ENCODE measurements around the gene NWD2. TPM values are rescaled to one million over a fixed set of nuclear protein-coding genes. Genes with fewer than 3 reads are reported as not detected.

NWD2 gene
- total RNA-seq, 1 donor from 2014 or later, result not detected

- H3K4me3 ChIP-seq (ENCODE audit: low read depth, low read length), result no peak overlapping the region
- no peak for DNase-seq (ENCODE audit: low read depth)
- TF ChIP-seq, protein P1, sequence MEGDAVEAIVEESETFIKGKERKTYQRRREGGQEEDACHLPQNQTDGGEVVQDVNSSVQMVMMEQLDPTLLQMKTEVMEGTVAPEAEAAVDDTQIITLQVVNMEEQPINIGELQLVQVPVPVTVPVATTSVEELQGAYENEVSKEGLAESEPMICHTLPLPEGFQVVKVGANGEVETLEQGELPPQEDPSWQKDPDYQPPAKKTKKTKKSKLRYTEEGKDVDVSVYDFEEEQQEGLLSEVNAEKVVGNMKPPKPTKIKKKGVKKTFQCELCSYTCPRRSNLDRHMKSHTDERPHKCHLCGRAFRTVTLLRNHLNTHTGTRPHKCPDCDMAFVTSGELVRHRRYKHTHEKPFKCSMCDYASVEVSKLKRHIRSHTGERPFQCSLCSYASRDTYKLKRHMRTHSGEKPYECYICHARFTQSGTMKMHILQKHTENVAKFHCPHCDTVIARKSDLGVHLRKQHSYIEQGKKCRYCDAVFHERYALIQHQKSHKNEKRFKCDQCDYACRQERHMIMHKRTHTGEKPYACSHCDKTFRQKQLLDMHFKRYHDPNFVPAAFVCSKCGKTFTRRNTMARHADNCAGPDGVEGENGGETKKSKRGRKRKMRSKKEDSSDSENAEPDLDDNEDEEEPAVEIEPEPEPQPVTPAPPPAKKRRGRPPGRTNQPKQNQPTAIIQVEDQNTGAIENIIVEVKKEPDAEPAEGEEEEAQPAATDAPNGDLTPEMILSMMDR (conservative IDR thresholded peaks at IDR 0.05; ENCODE audit: low read depth, low read length), result no peak
Measured at GRCh38 chr4:37475776-37476175, 231.2 kb downstream of the NWD2 start.

- H3K4me3 ChIP-seq (ENCODE audit: low read depth, low read length), result no peak overlapping the region
- TF ChIP-seq, protein P1 (conservative IDR thresholded peaks at IDR 0.05; ENCODE audit: low read depth, low read length), result no peak
- DNase-seq (ENCODE audit: low read depth), result no peak
Measured at GRCh38 chr4:37476256-37476655, 231.7 kb downstream of the NWD2 start.

DNA sequence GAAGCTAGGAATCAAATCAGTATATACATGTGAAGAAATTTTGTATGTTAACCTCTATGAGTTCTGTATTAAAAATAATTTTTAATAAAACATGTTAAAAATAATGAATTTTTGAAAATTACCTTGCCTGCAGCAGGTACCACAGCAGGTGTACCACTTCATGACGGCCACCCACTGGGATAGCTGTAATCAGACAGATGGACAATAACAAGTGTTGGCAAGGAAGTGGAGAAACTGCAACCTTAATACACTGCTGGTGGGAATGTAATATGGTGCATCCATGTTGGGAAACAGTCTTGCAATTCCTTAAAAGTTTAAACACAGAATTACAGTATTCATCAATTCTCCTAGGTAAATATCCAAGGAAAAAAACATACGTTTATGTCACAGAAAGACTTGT is 232.1 kb downstream of the NWD2 start:
- DNase-seq (ENCODE audit: low read depth), result no peak
- TF ChIP-seq, protein P1 (conservative IDR thresholded peaks at IDR 0.05; ENCODE audit: low read depth, low read length), result no peak
- H3K4me3 ChIP-seq (ENCODE audit: low read depth, low read length), result no peak overlapping the region

DNA sequence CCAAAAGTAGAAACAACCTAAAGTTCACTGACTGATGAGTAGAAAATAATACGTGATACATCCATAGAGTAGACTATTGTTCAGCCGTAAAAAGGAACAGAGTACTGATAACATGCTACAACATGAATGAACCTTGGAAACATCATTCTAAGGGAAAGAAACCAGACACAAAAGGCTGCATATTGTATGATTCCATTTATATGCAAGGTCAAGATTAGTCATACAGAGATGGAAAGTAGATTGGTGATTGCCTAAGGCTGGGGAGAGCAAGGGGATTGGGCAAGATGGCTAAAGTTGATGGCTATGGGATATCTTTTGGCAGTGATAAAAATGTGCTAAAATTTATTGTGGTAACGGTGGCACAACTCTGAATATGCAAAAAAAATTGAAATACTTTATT is 232.6 kb downstream of the NWD2 start:
- TF ChIP-seq, protein P1 (conservative IDR thresholded peaks at IDR 0.05; ENCODE audit: low read depth, low read length), result no peak
- no peak for DNase-seq (ENCODE audit: low read depth)
- H3K4me3 ChIP-seq (ENCODE audit: low read depth, low read length), result no peak overlapping the region

DNA sequence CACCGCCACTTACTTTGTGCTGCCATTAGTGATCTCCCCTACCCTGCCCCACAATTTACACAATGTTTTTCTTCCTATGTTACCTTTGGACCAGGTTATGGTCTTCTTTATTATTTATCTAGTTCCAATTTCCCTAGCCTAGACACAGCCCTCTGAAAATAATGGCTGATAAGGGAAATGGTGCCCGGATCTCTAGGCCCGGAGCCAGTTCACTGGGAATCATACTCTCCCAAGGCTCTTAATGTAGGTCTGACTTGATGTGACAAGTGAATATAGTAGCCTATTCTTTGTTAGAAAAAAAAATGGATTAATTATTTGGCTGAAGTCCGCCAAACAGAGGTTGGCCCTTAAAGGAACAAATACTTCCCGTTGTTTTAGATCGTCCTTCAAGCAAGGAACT is 233.6 kb downstream of the NWD2 start:
- TF ChIP-seq, protein P1 (conservative IDR thresholded peaks at IDR 0.05; ENCODE audit: low read depth, low read length), result no peak
- no peak overlapping the region for H3K4me3 ChIP-seq (ENCODE audit: low read depth, low read length)
- no peak for DNase-seq (ENCODE audit: low read depth)

GRCh38 chr4:37480509-37480908 is 236.0 kb downstream of the NWD2 start:
- TF ChIP-seq, protein P1 (conservative IDR thresholded peaks at IDR 0.05; ENCODE audit: low read depth, low read length), result no peak
- DNase-seq (ENCODE audit: low read depth), result no peak
- peak overlapping the region; percentile 17 for H3K4me3 ChIP-seq (ENCODE audit: low read depth, low read length)

DNA sequence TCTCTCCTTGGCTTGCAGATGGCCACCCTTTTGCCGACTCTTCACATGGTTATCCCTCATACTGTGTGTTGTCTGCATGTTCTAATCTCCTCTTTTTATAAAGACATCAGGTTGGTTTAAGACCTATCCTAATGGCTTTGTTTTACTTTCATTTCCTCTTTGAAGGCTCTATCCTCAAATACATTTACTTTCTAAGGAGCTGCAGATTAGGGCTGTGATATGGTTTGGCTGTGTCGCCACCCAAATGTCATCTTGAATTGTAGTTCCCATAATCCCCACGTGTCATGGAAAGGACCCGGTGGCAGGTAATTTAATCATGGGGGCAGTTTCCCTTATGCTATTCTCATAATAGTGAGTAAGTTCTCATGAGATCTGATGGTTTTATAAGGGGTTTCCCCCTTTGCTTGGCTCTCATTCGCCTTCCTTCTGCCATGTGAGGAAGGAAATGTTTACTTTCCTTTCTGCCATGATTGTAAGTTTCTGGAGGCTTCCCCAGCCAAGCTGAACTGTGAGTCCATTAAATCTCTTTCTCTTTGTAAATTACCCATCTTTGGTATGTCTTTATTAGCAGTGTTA is 237.1 kb downstream of the NWD2 start:
- H3K4me3 ChIP-seq (ENCODE audit: low read depth, low read length), result no peak overlapping the region
- DNase-seq (ENCODE audit: low read depth), result no peak
- TF ChIP-seq, protein P1 (conservative IDR thresholded peaks at IDR 0.05; ENCODE audit: low read depth, low read length), result no peak

All from epithelial cell of proximal tubule (primary cell).